Stimulated activated memory B cell treated with anti-CD40 and anti-IgM and Interleukin-4, amounts not matched to agents 10 μg/mL and 1 μg/mL and 100 μg/mL, for 72 hours (primary cell): ENCODE data around the gene PASK.

Experiments used
- ATAC-seq: fragments of 150-1000 bp; cut with Tn5 transposase; 2 replicates; pipeline ENCODE4 v1.10.0; 2021
- H3K27ac Mint-ChIP-seq: one replicate; pipeline ENCODE4 v1.8.0; 2022; ENCODE audit warnings: mild to moderate bottlenecking, mixed read lengths
- H3K27me3 Mint-ChIP-seq: one replicate; pipeline ENCODE4 v1.8.0; 2022; ENCODE audit warnings: mixed read lengths
- H3K36me3 Mint-ChIP-seq: one replicate; pipeline ENCODE4 v1.8.0; 2022; ENCODE audit warnings: mixed read lengths
- H3K4me1 Mint-ChIP-seq: one replicate; pipeline ENCODE4 v1.8.0; 2022; ENCODE audit warnings: mixed read lengths
- H3K4me3 Mint-ChIP-seq: one replicate; pipeline ENCODE4 v1.8.0; 2022; ENCODE audit warnings: mild to moderate bottlenecking, moderate library complexity, mixed read lengths
- H3K9me3 Mint-ChIP-seq: one replicate; pipeline ENCODE4 v1.8.0; 2022; ENCODE audit warnings: mixed read lengths

The PASK gene

DNA sequence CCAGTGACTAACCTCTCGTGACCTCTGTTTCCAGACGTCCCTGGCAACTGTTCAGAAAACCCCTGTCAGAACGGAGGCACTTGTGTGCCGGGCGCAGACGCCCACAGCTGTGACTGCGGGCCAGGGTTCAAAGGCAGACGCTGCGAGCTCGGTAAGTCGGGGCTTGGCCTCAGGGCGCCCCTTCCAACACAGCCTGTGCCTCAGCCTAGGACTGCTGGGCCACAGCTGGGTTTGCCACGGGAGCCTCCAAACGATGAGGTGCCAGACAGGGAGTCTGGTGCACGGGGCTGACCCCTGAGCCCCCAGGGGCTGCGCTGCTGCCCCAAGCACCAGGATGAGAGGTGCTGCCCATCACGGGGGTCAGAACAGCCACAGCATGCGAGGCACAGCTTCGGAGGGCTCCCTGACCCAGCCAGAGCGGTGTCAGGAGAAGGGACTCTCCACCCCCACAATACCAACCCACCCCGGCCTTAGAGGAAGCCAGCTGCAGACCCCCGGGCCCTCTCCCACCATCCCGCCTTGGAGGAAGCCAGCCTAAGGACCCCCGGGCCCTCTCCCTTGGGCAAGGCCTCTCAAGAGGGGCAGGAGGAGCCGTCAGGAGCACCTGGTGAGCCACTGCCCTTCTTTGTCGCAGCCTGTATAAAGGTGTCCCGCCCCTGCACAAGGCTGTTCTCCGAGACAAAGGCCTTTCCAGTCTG, 67.5 kb downstream of the PASK start:
- Mint-ChIP-seq H3K9me3 (peaks cover 5% of the 10 kb centered on the region), H3K36me3 (peaks cover 37% of the 10 kb centered on the region), H3K4me1 (peaks cover 30% of the 10 kb centered on the region), H3K4me3 (no peak overlapping the region), H3K27ac (peak overlapping the region; percentile 22), H3K27me3 (no peaks in the 10 kb centered on the region)
- ATAC-seq, result no peak

DNA sequence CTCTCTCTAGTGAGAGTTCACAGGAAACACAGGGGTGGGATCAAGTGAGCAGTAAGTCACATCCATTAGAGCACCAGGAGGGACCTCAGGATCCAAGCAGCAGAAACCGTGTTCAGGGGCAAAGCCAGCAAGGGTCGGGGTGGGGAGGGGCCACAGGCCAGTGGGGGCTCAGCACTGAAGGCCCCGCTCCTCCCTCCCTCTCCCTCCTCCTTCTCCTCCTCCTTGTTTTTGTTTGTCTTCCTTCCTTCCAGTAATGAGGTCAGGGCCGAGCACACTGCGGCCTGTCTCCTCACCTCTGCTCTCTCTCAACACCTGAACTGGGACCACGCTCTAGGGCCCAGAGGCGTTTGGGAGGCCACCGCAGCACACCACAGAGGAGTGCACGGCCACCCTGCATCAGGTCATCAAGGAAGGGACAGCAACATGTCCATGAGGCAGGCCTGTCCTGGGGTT, 68.1 kb downstream of the PASK start:
- ATAC-seq, result no peak
- H3K36me3 Mint-ChIP-seq, result peaks cover 31% of the 10 kb centered on the region

DNA sequence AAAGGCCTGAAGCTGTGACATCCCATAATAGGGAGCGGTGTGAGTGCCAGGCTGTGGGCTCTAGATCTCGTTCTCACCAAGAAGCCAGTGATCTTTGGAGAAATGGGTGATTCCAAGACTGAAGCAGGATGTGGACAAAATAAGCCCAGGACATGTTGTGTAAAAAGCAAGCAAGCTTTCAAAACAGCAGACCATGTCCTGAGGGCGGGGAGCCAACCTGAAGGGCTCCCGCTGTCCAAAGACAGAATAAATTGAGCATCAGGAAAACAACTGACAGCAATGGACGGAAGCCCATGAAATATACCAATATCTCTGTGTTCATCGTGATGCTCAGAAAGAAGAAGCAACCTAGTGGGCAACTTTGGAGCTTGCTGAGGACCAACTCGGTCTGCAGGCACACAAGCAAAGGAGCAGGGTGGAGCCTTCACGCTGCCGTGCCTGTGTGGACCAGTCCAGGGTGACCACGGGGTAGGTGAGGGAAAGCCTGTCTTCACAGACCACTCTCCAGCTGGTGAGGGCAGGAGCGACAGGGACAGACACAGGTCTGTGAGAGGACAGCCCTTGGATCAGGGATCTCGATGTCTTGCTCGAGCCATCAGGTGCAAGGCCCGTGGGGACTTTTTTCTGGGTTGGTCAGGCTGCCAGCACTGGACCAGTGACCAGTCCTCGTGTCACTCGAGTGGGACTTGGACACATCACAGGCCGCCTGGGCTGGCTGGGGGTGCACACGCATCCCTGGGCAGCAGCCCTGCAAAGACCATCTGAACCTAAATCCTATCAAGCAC, 68.7 kb downstream of the PASK start:
- Mint-ChIP-seq H3K36me3 (peaks cover 31% of the 10 kb centered on the region), H3K4me3 (no peak overlapping the region), H3K9me3 (peaks cover 5% of the 10 kb centered on the region), H3K27me3 (no peaks in the 10 kb centered on the region), H3K4me1 (peaks cover 18% of the 10 kb centered on the region), H3K27ac (peak overlapping the region; percentile 22)
- ATAC-seq, result no peak

More for the DNA sequence above, 68.1 kb downstream of the PASK start:
- H3K4me3 Mint-ChIP-seq, result no peak overlapping the region
- H3K4me1 Mint-ChIP-seq, result peaks cover 24% of the 10 kb centered on the region
- H3K27ac Mint-ChIP-seq, result peak overlapping the region; percentile 22
- no peaks in the 10 kb centered on the region for H3K27me3 Mint-ChIP-seq
- peaks cover 5% of the 10 kb centered on the region for H3K9me3 Mint-ChIP-seq

DNA sequence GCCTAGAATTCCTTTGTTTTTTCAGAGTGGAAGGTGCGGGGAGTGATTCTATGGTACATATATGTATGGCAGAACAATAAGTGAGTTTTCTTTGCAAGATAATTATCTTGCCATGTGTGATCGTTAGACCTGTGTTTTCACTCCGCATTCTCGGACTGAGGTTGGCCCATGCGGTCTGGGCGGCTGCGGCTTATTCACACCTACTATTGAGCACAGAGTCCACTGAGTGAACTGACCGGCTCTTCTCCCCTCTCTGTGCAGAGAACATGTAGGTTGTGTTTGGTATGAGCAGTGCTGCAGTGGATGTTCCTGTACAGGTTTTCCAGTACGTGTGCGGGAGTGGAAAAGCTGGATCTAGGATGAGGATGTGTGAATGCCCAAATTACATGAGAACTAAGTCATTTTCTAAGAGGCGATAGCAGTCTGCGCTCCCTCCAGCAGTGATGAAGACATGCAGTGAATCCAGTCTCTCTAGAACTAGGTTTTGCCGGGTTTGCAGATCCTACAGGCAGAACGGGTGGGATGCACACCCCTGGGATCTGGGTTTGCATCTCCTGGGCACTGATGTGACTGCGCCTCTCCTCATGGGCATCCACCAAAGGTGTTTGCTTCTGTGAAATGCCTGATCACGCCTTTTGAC, 74.3 kb downstream of the PASK start:
- Mint-ChIP-seq H3K27me3 (no peaks in the 10 kb centered on the region), H3K27ac (no peak overlapping the region), H3K4me3 (no peak overlapping the region), H3K4me1 (peaks cover 14% of the 10 kb centered on the region), H3K9me3 (no peaks in the 10 kb centered on the region), H3K36me3 (peaks cover 26% of the 10 kb centered on the region)
- no peak for ATAC-seq

DNA sequence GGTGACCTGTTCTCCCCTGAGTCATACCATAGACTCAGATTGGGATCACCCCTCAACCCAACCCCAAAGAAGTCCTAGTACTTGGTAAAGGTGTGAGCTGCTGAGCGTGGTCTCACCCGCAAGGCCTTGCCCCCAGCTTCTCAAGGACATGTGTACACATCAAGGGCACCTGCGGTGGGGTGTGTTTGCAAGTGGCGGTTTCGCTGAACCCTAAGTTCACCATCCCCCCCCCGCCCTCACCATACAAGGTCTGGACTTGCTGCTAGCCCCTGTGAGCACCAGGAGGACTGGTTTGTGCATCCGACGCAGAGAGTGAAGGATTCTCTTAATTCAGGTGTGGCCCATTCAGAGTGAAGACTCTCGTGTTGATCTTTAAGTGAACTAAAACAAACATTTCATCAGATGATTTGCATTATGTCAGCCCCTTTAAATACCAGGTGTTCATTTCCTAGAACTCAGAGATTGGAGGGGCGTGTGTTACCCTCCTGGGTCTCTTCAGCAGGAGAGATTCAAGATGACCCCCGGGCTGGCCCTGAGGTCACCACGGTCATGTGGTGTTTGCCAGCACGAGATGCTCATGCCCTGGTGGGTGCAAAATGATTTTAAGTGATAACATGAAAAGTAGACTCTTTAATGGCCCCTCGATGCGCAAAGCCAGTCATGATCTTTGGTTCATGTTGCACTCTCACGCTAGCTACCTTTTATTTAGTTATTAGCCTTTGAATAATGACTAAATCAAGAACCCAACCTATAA, 75.0 kb downstream of the PASK start:
- ATAC-seq, result no peak
- peaks cover 26% of the 10 kb centered on the region for H3K36me3 Mint-ChIP-seq
- no peaks in the 10 kb centered on the region for H3K27me3 Mint-ChIP-seq
- H3K27ac Mint-ChIP-seq, result no peak overlapping the region
- peaks cover 11% of the 10 kb centered on the region for H3K4me1 Mint-ChIP-seq
- no peaks in the 10 kb centered on the region for H3K9me3 Mint-ChIP-seq
- no peak overlapping the region for H3K4me3 Mint-ChIP-seq

DNA sequence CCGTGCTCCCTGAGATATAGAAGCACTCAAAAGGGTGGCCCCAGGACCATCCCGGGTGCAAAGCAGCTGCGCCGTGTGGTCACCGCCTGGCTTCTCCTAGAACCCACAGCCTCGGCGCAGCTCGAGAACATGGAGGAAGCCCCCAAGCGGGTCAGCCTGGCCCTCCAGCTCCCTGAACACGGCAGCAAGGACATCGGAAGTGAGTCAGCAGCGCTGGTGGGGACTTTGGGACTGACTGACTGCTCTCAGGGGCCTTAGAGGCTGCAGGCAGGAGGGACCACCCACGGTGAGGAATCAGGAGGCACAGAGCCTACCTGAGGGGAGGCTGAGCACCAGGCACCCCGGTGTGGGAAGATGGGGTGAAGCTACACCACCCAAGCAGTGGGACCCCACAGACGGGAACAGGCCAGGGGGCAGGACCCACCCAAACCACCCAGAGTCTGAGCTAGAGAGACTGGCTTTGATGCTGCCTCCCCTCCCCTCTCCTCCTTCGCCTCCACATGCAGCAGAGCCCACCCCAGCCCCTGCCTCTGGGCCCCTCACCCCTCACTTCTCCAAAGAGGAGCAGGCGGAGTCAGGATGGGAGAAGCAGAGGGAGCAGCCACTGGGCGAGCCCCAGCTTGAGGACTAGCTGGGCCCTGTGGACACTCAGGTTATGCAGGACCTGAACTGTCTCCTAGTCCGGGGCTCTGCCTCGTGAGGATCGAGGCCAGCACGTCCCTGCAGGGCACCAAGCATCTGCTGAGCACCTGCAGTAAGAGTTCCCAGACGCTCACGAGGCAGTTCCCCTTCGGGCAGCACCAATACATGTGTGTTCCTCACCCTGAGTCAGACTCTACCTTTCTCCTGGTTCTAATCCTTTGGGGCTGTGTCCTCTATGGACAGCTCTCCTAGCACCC, 75.9 kb downstream of the PASK start:
- no peak overlapping the region for H3K27ac Mint-ChIP-seq
- H3K4me3 Mint-ChIP-seq, result no peak overlapping the region
- no peaks in the 10 kb centered on the region for H3K27me3 Mint-ChIP-seq
- peaks cover 26% of the 10 kb centered on the region for H3K36me3 Mint-ChIP-seq
- H3K9me3 Mint-ChIP-seq, result no peaks in the 10 kb centered on the region
- peaks cover 10% of the 10 kb centered on the region for H3K4me1 Mint-ChIP-seq
- no peak for ATAC-seq

DNA sequence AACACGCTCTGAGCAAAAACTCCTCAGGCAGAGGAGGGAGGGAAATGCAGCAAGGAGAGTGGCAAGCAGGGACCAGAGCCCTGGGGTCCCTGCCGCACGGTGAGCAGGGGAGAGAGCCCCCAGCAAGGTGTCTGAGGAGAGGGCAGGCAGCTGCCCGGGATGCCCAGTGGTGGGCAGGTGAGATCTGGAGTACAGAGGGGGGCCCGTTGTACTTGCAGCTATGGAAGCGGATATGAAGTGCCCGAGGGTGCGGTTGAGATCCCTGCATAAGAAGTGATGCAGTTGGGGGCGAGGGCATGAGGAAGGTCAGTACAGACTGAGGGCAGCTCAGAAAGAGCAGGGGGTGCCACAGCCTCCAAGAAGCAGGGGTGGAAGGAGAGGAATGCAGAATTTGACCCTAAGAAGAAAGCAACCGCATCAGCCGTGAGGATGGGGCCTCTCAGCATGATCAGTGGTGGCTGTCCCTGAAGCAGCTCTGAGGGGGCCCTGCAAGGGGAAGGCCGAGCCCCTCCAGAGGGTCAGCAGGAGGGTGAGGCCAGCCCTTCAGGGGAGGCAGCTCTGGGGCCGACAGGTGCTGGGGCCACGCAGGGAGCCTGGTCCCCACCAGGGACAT, 76.6 kb downstream of the PASK start:
- Mint-ChIP-seq H3K27me3 (no peaks in the 10 kb centered on the region), H3K9me3 (no peaks in the 10 kb centered on the region), H3K4me1 (peaks cover 10% of the 10 kb centered on the region), H3K36me3 (peaks cover 26% of the 10 kb centered on the region), H3K27ac (no peak overlapping the region), H3K4me3 (no peak overlapping the region)
- no peak for ATAC-seq

DNA sequence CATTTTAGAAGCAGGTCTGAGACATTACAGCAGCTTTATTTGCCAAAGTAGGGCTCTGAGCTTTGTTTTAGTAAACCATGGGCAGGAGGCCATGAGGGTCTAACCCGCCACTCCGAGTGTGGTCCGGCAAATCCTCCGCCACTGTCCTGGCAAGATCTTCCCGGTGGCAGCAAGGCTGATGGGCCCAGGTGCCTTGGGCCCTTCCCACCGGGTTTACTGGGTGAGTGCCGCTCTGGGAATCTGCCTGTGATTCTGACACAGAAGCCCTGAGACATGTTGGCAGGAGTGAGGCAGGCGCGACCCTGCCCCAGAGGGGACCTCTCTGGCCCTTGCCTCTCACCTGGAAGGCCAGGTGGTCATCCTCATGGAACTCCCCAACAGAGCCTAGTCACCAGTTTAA, 77.1 kb downstream of the PASK start:
- H3K36me3 Mint-ChIP-seq, result peaks cover 26% of the 10 kb centered on the region
- no peaks in the 10 kb centered on the region for H3K27me3 Mint-ChIP-seq
- no peaks in the 10 kb centered on the region for H3K9me3 Mint-ChIP-seq
- peaks cover 5% of the 10 kb centered on the region for H3K4me1 Mint-ChIP-seq
- no peak for ATAC-seq
- H3K27ac Mint-ChIP-seq, result no peak overlapping the region
- H3K4me3 Mint-ChIP-seq, result no peak overlapping the region

DNA sequence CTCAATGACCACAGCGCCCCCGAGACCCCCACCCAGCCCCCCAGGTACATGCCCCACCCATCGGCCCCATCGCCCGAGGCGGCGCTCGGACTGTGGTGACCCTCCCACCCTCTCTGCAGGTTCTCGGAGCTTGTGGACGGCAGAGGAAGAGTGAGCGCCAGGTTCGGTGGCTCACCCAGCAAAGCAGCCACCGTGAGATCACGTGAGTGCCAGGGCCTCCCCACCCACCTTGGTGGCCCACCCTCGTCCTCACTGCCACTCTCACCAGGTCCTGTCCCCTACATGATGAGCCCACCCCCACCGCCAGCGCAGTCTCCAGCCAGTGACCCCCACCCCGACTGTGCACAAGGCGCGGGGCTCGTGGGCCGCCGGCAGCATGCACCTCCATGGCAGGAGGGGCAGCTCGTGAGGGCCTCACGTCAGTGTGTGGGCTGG, 77.6 kb downstream of the PASK start:
- H3K4me1 Mint-ChIP-seq, result peaks cover 4% of the 10 kb centered on the region

DNA sequence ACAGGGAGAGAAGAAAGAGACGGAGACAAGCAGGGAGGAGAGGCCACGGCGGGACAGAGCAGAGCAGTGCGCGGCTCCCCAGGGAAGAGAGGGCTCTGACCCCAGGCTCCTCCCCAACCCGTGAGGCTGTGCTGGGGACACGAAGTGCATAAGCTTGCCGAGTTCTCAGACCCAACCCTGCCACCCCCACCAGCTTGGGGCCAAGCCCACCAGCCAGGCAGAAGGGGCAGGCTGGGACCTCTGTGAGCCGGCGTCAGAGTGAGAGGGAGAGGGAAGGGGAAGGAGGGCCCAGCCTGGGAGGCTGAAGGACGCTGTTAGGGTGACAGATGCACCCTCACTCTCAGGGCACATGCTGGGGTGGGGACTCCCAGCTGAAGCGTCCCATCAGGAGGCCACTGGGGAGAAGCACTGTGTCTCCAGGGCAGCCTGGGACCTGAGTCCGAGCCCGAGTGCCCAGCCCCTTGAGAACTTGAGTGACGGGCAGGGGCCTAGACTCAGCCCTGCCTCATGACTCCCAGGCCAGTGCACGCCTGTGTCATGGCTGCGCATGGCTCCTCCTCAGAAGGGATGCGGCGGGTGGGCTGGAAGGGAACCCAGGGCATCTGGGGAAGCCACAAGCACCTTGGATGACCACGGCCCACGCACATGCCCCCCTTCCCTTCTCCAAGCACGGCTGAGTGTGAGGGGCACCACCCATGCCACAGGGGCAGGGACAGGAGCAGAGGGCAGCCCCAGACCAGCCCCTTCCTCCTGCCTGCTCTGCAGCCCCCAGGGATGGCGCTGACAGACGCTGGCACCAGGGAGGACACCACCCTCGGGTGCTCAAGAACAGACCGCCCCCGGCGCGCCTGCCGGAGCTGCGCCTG, 78.2 kb downstream of the PASK start:
- no peak for ATAC-seq
- Mint-ChIP-seq H3K4me1 (peaks cover 4% of the 10 kb centered on the region), H3K9me3 (no peaks in the 10 kb centered on the region), H3K4me3 (no peak overlapping the region), H3K36me3 (peaks cover 34% of the 10 kb centered on the region), H3K27me3 (no peaks in the 10 kb centered on the region), H3K27ac (no peak overlapping the region)

More for the DNA sequence above, 77.6 kb downstream of the PASK start:
- Mint-ChIP-seq H3K36me3 (peaks cover 28% of the 10 kb centered on the region), H3K4me3 (no peak overlapping the region), H3K27me3 (no peaks in the 10 kb centered on the region), H3K9me3 (no peaks in the 10 kb centered on the region), H3K27ac (no peak overlapping the region)
- no peak for ATAC-seq

DNA sequence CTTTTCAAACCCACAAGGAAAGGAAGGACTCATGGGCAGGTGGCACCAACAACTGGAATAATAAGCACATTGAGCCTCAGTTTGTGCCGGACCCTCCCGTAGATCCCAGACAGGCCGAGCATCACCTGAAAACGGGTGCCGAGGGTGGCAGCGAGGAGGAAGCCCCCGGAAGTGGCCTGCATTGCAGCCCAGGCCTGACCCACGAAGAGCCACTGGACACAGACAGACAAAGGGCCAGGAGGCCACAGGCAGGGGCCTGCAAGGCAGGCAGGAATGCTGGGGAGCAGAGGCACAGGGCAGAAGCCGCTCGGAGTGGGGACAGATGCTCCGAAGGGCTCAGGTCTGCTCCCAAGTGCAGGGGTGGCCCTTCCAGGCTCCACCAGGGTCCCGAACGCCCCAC, 78.9 kb downstream of the PASK start:
- no peaks in the 10 kb centered on the region for H3K9me3 Mint-ChIP-seq
- ATAC-seq, result no peak
- H3K4me1 Mint-ChIP-seq, result peaks cover 4% of the 10 kb centered on the region
- H3K27ac Mint-ChIP-seq, result no peak overlapping the region
- H3K4me3 Mint-ChIP-seq, result no peak overlapping the region
- H3K27me3 Mint-ChIP-seq, result no peaks in the 10 kb centered on the region
- peaks cover 29% of the 10 kb centered on the region for H3K36me3 Mint-ChIP-seq

DNA sequence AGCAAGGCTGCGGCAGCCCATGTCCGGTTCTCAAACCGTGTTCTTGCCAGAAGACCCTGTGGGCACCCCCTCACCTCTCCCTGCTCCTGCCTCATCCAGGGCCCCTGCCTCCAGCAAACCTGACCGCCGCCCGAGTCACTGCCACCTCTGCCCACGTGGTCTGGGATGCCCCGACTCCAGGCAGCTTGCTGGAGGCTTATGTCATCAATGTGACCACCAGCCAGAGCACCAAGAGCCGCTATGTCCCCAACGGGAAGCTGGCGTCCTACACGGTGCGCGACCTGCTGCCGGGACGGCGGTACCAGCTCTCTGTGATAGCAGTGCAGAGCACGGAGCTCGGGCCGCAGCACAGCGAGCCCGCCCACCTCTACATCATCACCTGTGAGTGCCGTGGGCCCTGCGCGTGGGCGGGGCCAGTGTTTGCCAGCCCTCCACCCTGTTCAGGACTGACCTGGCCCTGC, 79.4 kb downstream of the PASK start:
- Mint-ChIP-seq H3K9me3 (no peaks in the 10 kb centered on the region), H3K36me3 (peaks cover 24% of the 10 kb centered on the region), H3K4me3 (no peak overlapping the region), H3K27me3 (no peaks in the 10 kb centered on the region), H3K27ac (no peak overlapping the region), H3K4me1 (peaks cover 4% of the 10 kb centered on the region)
- no peak for ATAC-seq
